Endothelial cell of umbilical vein (primary cell): ENCODE data around the gene FRMD5. TPM values are rescaled to one million over a fixed set of nuclear protein-coding genes. Genes with fewer than 3 reads are reported as not detected.

ENCODE experiments used
- BruUV-seq: library from RNA; stranded (reverse); fragments of 400-500 nt; replicated peaks from 2 replicates; lab custom pipeline; 2021; lab: Mats Ljungman, UMichigan
- CTCF ChIA-PET: fragments of 300-600, 350-600 bp; sonication (Branson Sonifier 250); formaldehyde crosslinking; loops from one replicate; lab custom pipeline; 2021; ENCODE audit warnings: antibody characterized with exemption, inconsistent platforms; lab: Charles Lee
- POLR2A ChIA-PET: fragments of 300-600, 350-600 bp; sonication (Branson Sonifier 250); formaldehyde crosslinking; loops from one replicate; lab custom pipeline; 2021; ENCODE audit warnings: antibody characterized with exemption, inconsistent platforms; lab: Charles Lee
- DNase-seq: peaks from one replicate; pipeline ENCODE4 v3.0.0-alpha.2; 2011; ENCODE audit warnings: low read depth, low spot score
- FAIRE-seq: peaks from 2 replicates; lab custom pipeline; 2011; peaks lifted over from hg19 to GRCh38; lab: Jason Lieb, UNC
- H2AFZ ChIP-seq: 2 replicates; pipeline ENCODE4 v1.6.0; 2012; ENCODE audit warnings: low read depth, low read length, control low read depth, inconsistent platforms
- H3K27ac ChIP-seq: 2 replicates; pipeline ENCODE4 v1.5.1; 2011; ENCODE audit warnings: low read depth, mild to moderate bottlenecking, control low read depth, low read length, moderate library complexity; ENCODE audit not compliant: insufficient read depth
- H3K27me3 ChIP-seq, 2 experiments: 2 replicates each; pipeline versions ENCODE4 v1.6.0 to v1.6.1; 2011; ENCODE audit warnings: low read length in 2 of 2, mixed read lengths in 1 of 2; ENCODE audit not compliant: control insufficient read depth in 2 of 2, insufficient read depth in 2 of 2
- H3K36me3 ChIP-seq, 2 experiments: 2 replicates in 1 of 2; 3 replicates in 1 of 2; pipeline ENCODE4 v1.5.1; 2011; ENCODE audit warnings: low read length in 2 of 2, mild to moderate bottlenecking in 1 of 2, moderate library complexity in 1 of 2; ENCODE audit not compliant: control insufficient read depth in 2 of 2, insufficient read depth in 2 of 2; ENCODE audit errors: extremely low read depth in 1 of 2
- H3K4me1 ChIP-seq: 3 replicates; pipeline ENCODE4 v1.5.1; 2011; ENCODE audit warnings: mild to moderate bottlenecking, low read length; ENCODE audit not compliant: control insufficient read depth, insufficient read depth; ENCODE audit errors: extremely low read depth
- H3K4me2 ChIP-seq: 2 replicates; pipeline ENCODE4 v1.6.1; 2011; ENCODE audit warnings: low read length, control low read depth, mixed read lengths; ENCODE audit not compliant: insufficient read depth
- H3K4me3 ChIP-seq, 3 experiments: fragments of 200-600 bp in 1 of 3; sonication (generic), shearing (Covaris generic) in 1 of 3; replicated peaks in 1 of 3; 2 replicates each; pipeline ENCODE4 v1.5.1; 2011 to 2016; ENCODE audit warnings: control low read depth in 3 of 3, low read length in 3 of 3, mild to moderate bottlenecking in 2 of 3, inconsistent platforms in 1 of 3, low read depth in 1 of 3, moderate library complexity in 1 of 3; ENCODE audit not compliant: insufficient read depth in 1 of 3
- H3K79me2 ChIP-seq: 2 replicates; pipeline ENCODE4 v1.6.0; 2012; ENCODE audit warnings: low read length, inconsistent platforms; ENCODE audit not compliant: control insufficient read depth, insufficient read depth
- H3K9ac ChIP-seq: replicated peaks from 2 replicates; pipeline ENCODE3; 2011; ENCODE audit warnings: low read length, control low read depth; ENCODE audit not compliant: insufficient read depth; ENCODE audit errors: extremely low read depth
- H3K9me1 ChIP-seq: replicated peaks from 3 replicates; pipeline ENCODE4 v1.6.0; 2011; ENCODE audit warnings: mild to moderate bottlenecking, low read length; ENCODE audit not compliant: control insufficient read depth, insufficient read depth; ENCODE audit errors: extremely low read depth
- H3K9me3 ChIP-seq: replicated peaks from 2 replicates; pipeline ENCODE4 v1.5.1; 2012; ENCODE audit warnings: low read length, inconsistent platforms; ENCODE audit not compliant: control insufficient read depth, insufficient read depth
- H4K20me1 ChIP-seq: replicated peaks from 2 replicates; pipeline ENCODE3; 2011; ENCODE audit warnings: mild to moderate bottlenecking, low read length; ENCODE audit not compliant: control insufficient read depth, insufficient read depth; ENCODE audit errors: extremely low read depth
- CTCF ChIP-seq, 2 donors: IDR thresholded peaks; 1 replicate in 1 of 2; 2 replicates in 1 of 2; pipeline ENCODE4 v1.5.1; 2011; ENCODE audit warnings: low read length in 2 of 2, mild to moderate bottlenecking in 2 of 2, moderate library complexity in 2 of 2, control low read depth in 1 of 2, inconsistent platforms in 1 of 2, low read depth in 1 of 2; ENCODE audit not compliant: insufficient read depth in 1 of 2; ENCODE audit errors: extremely low read depth in 1 of 2
- EZH2 ChIP-seq: IDR thresholded peaks from 2 replicates; pipeline ENCODE4 v1.6.1; 2012; ENCODE audit warnings: borderline replicate concordance, low read depth, mild to moderate bottlenecking, moderate library complexity, low read length, inconsistent platforms; ENCODE audit not compliant: severe bottlenecking
- FOS ChIP-seq: IDR thresholded peaks from 2 replicates; pipeline ENCODE4 v1.6.1; 2011; ENCODE audit warnings: mild to moderate bottlenecking, low read length, moderate library complexity, borderline replicate concordance; ENCODE audit not compliant: insufficient read depth
- JUN ChIP-seq: IDR thresholded peaks from 2 replicates; pipeline ENCODE4 v1.6.1; 2011; ENCODE audit warnings: borderline replicate concordance, low read depth; ENCODE audit not compliant: insufficient read length, insufficient read depth
- MYC ChIP-seq: IDR thresholded peaks from one replicate; pipeline ENCODE4 v1.6.1; 2011; ENCODE audit warnings: mild to moderate bottlenecking, low read depth, low read length
- POLR2AphosphoS5 ChIP-seq: IDR thresholded peaks from 2 replicates; pipeline ENCODE4 v1.6.1; 2012; ENCODE audit warnings: low read depth, mild to moderate bottlenecking, control low read depth, low read length, moderate library complexity; ENCODE audit not compliant: insufficient read depth
- dilution Hi-C: fragments of 300-500 bp; cut with MboI; formaldehyde crosslinking; loops from one replicate; pipeline ENCODE4 v1.15.0; 2019; ENCODE audit warnings: low sequenced_read_pairs; ENCODE audit not compliant: extremely low pct_ligation_motif_present
- intact Hi-C: fragments of 100-400 bp; cut with micrococcal nuclease; formaldehyde crosslinking; loops from one replicate; pipeline ENCODE4 v1.10.0; 2022
- polyA plus RNA-seq, 4 experiments: library from polyadenylated mRNA; depleted of rRNA in 3 of 4; stranded (reverse) in 3 of 4; unstranded in 1 of 4; fragments of >200 nt; gene quantifications; 2 replicates each; pipeline versions ENCODE4 v1.2.1 to v1.2.3, GENCODE V29; 2011 to 2012; ENCODE audit warnings: missing spikeins in 1 of 4
- total RNA-seq: library from RNA; stranded (reverse); gene quantifications from 2 replicates; pipeline ENCODE4 v1.2.3, GENCODE V29; 2021
- TF ChIP-seq, protein P1 (sequence below): IDR thresholded peaks from 2 replicates; pipeline ENCODE4 v1.6.1; 2011; ENCODE audit not compliant: insufficient read depth, insufficient read length

Gene FRMD5
- total and polyA plus RNA-seq, 2 donors (not counting 3 experiments of a cell fraction or from before 2014, with no cell fraction given) = 16.7 to 20.2 TPM

DNA sequence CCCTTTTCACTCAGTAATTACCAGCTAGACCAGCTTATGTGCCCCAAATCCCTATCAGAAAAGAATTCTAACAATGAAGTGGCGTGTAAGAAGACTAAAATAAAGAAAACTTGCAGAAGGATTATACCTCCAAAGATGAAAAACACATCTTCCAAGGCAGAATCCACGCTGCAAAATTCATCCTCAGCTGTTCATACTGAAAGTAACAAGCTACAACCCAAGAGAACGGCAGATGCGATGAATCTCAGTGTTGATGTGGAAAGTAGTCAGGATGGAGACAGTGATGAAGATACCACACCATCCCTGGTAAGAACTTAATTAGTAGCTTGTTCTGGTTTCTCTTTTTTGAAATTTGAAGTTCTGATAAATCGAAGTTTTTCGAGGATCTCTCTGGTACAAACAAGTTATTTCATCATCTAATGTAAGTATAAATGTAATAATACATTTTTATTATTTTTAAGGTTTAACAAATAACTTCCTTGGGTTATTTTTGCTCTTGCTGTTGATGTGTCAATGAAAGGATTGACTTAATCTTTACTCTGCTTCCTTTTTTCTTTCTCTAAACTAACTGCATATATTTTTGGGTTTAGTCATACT is 366.9 kb downstream of the FRMD5 start:
- dilution Hi-C loops = no loop called here
- CTCF ChIA-PET = interaction anchor here (1.4 to 2.0 kb wide), 2 partner anchors 9 to 673 kb away, joined by 6 to 9 read pairs; no protein-coding TSS in a partner anchor
- no peak for FAIRE-seq

DNA sequence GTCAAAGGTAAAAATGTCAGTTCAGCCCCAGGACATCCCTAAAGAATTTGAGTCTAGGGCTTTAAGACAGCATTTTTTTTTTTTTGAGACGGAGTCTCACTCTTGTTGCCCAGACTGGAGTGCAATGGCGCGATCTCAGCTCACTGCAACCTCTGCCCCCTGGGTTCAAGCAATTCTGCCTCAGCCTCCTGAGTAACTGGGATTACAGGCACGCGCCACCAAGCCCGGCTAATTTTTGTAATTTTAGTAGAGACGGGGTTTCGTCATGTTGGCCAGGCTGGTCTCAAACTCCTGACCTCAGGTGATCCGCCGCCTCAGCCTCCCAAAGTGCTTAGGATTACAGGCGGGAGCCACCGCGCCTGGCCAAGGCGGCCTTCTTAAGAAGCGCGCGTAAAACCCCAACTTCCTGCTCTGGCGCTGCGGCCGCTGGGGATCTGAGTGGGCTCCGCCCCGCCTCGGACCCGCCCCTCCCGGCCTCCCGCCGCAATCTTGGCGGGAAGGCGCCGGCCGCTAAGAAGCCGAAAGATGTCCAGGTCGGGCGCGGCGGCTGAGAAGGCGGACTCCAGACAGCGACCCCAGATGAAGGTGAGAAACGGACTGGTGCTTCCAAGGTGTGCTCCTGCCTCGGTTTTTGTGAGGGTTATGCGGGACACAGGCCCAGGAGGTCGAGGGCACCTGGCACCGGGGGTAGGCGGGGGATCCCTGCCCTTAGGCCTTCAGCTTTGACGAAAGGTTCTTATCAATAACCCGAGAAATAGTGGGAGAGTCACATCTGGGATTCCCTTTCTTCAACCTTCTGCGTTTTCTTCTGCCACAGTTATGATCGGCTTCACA is 368.3 kb downstream of the FRMD5 start, which contains the start of gene WDR76:
TSS of gene WDR76 (plus strand) at position 495 of the 834 bp plus-strand sequence. CDS start at position 526, 31 bp downstream.
- H3K4me3 ChIP-seq = peak within 1 kb of the TSS; percentile 57 to 88 (median 82)
- H3K79me2 ChIP-seq = peaks cover 53% of the 10 kb centered on the region
- intact Hi-C loops = no loop called here
- TF ChIP-seq CTCF (IDR thresholded peaks at IDR 0.05; ENCODE audit: extremely low read depth in 1 of 2, insufficient read depth in 1 of 2, low read depth in 1 of 2, low read length in 2 of 2) (no peak), POLR2AphosphoS5 (peak; percentile 59)
- BruUV-seq = TSS peak; percentile 47
- POLR2A ChIA-PET = interaction anchor here (0.7 kb wide), 1 partner anchor 541 kb away, joined by 4 read pairs; no protein-coding TSS in a partner anchor
- peak within 1 kb of the TSS; percentile 54 for H3K27ac ChIP-seq
- H4K20me1 ChIP-seq = no peaks in the 10 kb centered on the region
- H3K4me1 ChIP-seq = peaks cover 21% of the 10 kb centered on the region
- FAIRE-seq = peak; percentile 69
- no peaks in the 10 kb centered on the region for H3K36me3 ChIP-seq
- no peaks in the 10 kb centered on the region for H3K27me3 ChIP-seq
- no peaks in the 10 kb centered on the region for H3K9me3 ChIP-seq
- peak within 1 kb of the TSS; percentile 83 for H3K9ac ChIP-seq
- peak within 1 kb of the TSS; percentile 93 for H3K4me2 ChIP-seq
- H3K9me1 ChIP-seq = no peaks in the 10 kb centered on the region
- CTCF ChIA-PET = interaction anchor here (2.0 kb wide), 1 partner anchor 11 kb away, joined by 9 read pairs; no protein-coding TSS in a partner anchor
- peak within 1 kb of the TSS; percentile 93 for H2AFZ ChIP-seq
- DNase-seq = peak; percentile 83
- dilution Hi-C loops = no loop called here

More for the DNA sequence above, 366.9 kb downstream of the FRMD5 start:
- TF ChIP-seq EZH2 (no peak), MYC (no peak), FOS (no peak), POLR2AphosphoS5 (no peak), JUN (no peak)
- TF ChIP-seq, protein P1, sequence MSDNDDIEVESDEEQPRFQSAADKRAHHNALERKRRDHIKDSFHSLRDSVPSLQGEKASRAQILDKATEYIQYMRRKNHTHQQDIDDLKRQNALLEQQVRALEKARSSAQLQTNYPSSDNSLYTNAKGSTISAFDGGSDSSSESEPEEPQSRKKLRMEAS = no peak
- peaks cover 19% of the 10 kb centered on the region for H3K4me1 ChIP-seq
- H3K27me3 ChIP-seq = no peaks in the 10 kb centered on the region
- no peaks in the 10 kb centered on the region for H3K36me3 ChIP-seq
- peak overlapping the region; percentile 69 for H2AFZ ChIP-seq
- H3K9ac ChIP-seq = peak overlapping the region; percentile 83
- H3K79me2 ChIP-seq = peaks cover 52% of the 10 kb centered on the region
- H3K9me1 ChIP-seq = no peaks in the 10 kb centered on the region
- peak; percentile 4 for DNase-seq
- intact Hi-C loops = no loop called here
- peak overlapping the region in 2 of 3 experiments; percentile 57 to 88 for H3K4me3 ChIP-seq
- H3K9me3 ChIP-seq = no peaks in the 10 kb centered on the region
- H3K27ac ChIP-seq = peak overlapping the region; percentile 15
- BruUV-seq = no TSS peak
- POLR2A ChIA-PET = no interaction called here
- H4K20me1 ChIP-seq = no peaks in the 10 kb centered on the region
- peak overlapping the region; percentile 93 for H3K4me2 ChIP-seq
